ENCODE measurements around the gene ZNF174. TPM values are rescaled to one million over a fixed set of nuclear protein-coding genes. Genes with fewer than 3 reads are reported as not detected.

The ZNF174 gene
- total RNA-seq, 1 experiment from 2014 or later = 10.8 TPM

DNA sequence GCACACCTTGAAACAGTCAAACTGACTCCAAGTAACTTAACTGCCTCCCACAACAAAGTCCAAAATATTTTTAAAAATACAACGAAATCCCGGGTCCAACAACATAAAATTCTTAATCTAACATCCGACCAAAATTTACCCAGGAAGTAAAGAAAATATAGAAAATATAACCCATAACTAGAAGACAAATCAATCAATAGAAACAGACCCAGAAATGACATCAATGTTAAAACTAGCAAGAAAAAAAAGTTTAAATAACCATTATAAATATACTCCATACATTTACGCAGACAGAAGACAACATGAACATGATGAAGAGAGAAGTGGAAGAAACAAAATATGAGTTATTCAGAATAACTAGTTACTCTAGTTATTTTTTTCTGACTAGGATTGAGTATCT is 38.6 kb downstream of the ZNF174 start:
- no peaks in the 10 kb centered on the region for H3K4me1 ChIP-seq (ENCODE audit: insufficient read depth, low read length)
- H3K27me3 Mint-ChIP-seq (ENCODE audit: low read depth) = peaks cover 4% of the 10 kb centered on the region
- H2AFZ ChIP-seq (ENCODE audit: low read length) = no peak overlapping the region
- no peak overlapping the region for H3K56ac ChIP-seq (ENCODE audit: insufficient read length, low read depth, low read length)
- H2AK5ac ChIP-seq (ENCODE audit: insufficient read length, low read length) = no peak overlapping the region
- no peak overlapping the region for H2BK15ac ChIP-seq (ENCODE audit: low read depth, low read length)
- no peak overlapping the region for H4K91ac ChIP-seq (ENCODE audit: insufficient read length, low read depth, low read length)
- H3K23ac ChIP-seq (ENCODE audit: insufficient read length, low read depth, low read length) = no peak overlapping the region
- H3K23me2 ChIP-seq (ENCODE audit: insufficient read length, low read depth, low read length, poor library complexity, severe bottlenecking) = no peaks in the 10 kb centered on the region
- TF ChIP-seq, protein P1, sequence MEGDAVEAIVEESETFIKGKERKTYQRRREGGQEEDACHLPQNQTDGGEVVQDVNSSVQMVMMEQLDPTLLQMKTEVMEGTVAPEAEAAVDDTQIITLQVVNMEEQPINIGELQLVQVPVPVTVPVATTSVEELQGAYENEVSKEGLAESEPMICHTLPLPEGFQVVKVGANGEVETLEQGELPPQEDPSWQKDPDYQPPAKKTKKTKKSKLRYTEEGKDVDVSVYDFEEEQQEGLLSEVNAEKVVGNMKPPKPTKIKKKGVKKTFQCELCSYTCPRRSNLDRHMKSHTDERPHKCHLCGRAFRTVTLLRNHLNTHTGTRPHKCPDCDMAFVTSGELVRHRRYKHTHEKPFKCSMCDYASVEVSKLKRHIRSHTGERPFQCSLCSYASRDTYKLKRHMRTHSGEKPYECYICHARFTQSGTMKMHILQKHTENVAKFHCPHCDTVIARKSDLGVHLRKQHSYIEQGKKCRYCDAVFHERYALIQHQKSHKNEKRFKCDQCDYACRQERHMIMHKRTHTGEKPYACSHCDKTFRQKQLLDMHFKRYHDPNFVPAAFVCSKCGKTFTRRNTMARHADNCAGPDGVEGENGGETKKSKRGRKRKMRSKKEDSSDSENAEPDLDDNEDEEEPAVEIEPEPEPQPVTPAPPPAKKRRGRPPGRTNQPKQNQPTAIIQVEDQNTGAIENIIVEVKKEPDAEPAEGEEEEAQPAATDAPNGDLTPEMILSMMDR (conservative IDR thresholded peaks at IDR 0.05) = no peak
- H3K18ac ChIP-seq (ENCODE audit: insufficient read length, low read depth, low read length) = no peak overlapping the region
- H3K27ac Mint-ChIP-seq = no peak overlapping the region
- H4K8ac ChIP-seq (replicated peaks; ENCODE audit: insufficient read length, low read depth, low read length) = no peak overlapping the region
- peaks cover 3 to 4% of the 10 kb centered on the region in 2 experiments; a peak in 1 of 4 replicates for H3K4me1 Mint-ChIP-seq
- H2BK120ac ChIP-seq (ENCODE audit: low read depth, low read length, poor library complexity, severe bottlenecking) = no peak overlapping the region
- no peak overlapping the region for H2BK5ac ChIP-seq (ENCODE audit: insufficient read length, low read length)
- H3K79me2 ChIP-seq (ENCODE audit: insufficient read depth, low read length) = peaks cover 2% of the 10 kb centered on the region; the same call in 1 of the 2 replicates
- H3K14ac ChIP-seq (ENCODE audit: insufficient read depth, low read length) = no peak overlapping the region
- H2BK20ac ChIP-seq (ENCODE audit: low read depth, low read length, poor library complexity, severe bottlenecking) = no peak overlapping the region
- H3K27me3 ChIP-seq (ENCODE audit: insufficient read depth, low read length) = no peaks in the 10 kb centered on the region
- H4K5ac ChIP-seq (ENCODE audit: insufficient read length, low read depth, low read length) = no peak overlapping the region
- H3K4me2 ChIP-seq (ENCODE audit: insufficient read depth, insufficient read length, low read length) = no peak overlapping the region
- no peaks in the 10 kb centered on the region for H3K79me1 ChIP-seq (ENCODE audit: insufficient read depth, low read depth, low read length, poor library complexity, severe bottlenecking)
- no peak overlapping the region for H3K4me3 Mint-ChIP-seq
- no peak overlapping the region for H3K27ac ChIP-seq (ENCODE audit: insufficient read length, low read depth, low read length)
- no peaks in the 10 kb centered on the region for H4K20me1 ChIP-seq (ENCODE audit: control insufficient read depth, insufficient read depth, insufficient read length)
- 100% methylated on average over 3 of the region's 4 CpGs for WGBS (ENCODE audit: extremely low coverage, insufficient read length, low lambda C conversion rate)
- H3K9ac ChIP-seq (ENCODE audit: extremely low read depth, insufficient read length, low read length) = no peak overlapping the region
- H3K9me3 Mint-ChIP-seq = peaks cover 34 to 38% of the 10 kb centered on the region in 2 experiments
- DNase-seq = no peak
- H2BK12ac ChIP-seq (ENCODE audit: insufficient read length, low read depth, low read length) = no peak overlapping the region
- H3K36me3 Mint-ChIP-seq (ENCODE audit: insufficient read depth in 1 of 3, low read depth in 3 of 3) = peaks cover 25 to 27% (median 26%) of the 10 kb centered on the region in 3 experiments
- no peaks in the 10 kb centered on the region for H3K9me3 ChIP-seq (ENCODE audit: control insufficient read depth, low read depth, low read length)
- H3T11ph ChIP-seq (ENCODE audit: low read length) = no peak overlapping the region
- H3K4ac ChIP-seq (ENCODE audit: low read depth, low read length) = no peak overlapping the region
